Parathyroid adenoma (tissue), 2 donors: ENCODE measurements around the gene ALPL.

Experiments
- H2AFZ ChIP-seq: fragments of 300-600 bp; sonication (generic); one replicate; pipeline ENCODE4 v1.7.0; 2017; ENCODE audit warnings: antibody characterized with exemption, mild to moderate bottlenecking
- H3K27ac ChIP-seq: fragments of 300-600 bp; sonication (generic); one replicate; pipeline ENCODE4 v1.7.0; 2017
- H3K27me3 ChIP-seq: fragments of 300-600 bp; sonication (generic); one replicate; pipeline ENCODE4 v1.7.0; 2017; ENCODE audit warnings: low read length; ENCODE audit not compliant: control insufficient read depth, insufficient read depth
- H3K36me3 ChIP-seq: fragments of 300-600 bp; sonication (generic); one replicate; pipeline ENCODE4 v1.7.0; 2017; ENCODE audit warnings: low read length; ENCODE audit not compliant: control insufficient read depth, insufficient read depth
- H3K4me1 ChIP-seq: fragments of 300-600 bp; sonication (generic); one replicate; pipeline ENCODE4 v1.7.0; 2017; ENCODE audit warnings: control low read depth
- H3K4me2 ChIP-seq: fragments of 300-600 bp; sonication (generic); one replicate; pipeline ENCODE4 v1.7.0; 2017; ENCODE audit warnings: low read length
- H3K4me3 ChIP-seq: fragments of 300-600 bp; sonication (generic); one replicate; pipeline ENCODE4 v1.7.0; 2017; ENCODE audit warnings: low read depth, low read length
- H3K79me2 ChIP-seq: fragments of 300-600 bp; sonication (generic); one replicate; pipeline ENCODE4 v1.7.0; 2017; ENCODE audit warnings: control low read depth
- H3K9ac ChIP-seq: fragments of 300-600 bp; sonication (generic); one replicate; pipeline ENCODE4 v1.7.0; 2017; ENCODE audit warnings: mild to moderate bottlenecking
- H3K9me3 ChIP-seq: fragments of 300-600 bp; sonication (generic); one replicate; pipeline ENCODE4 v1.7.0; 2017; ENCODE audit warnings: low read length; ENCODE audit not compliant: control insufficient read depth
- TF ChIP-seq, protein P1 (sequence below): fragments of 300-600 bp; sonication (generic); IDR thresholded peaks from one replicate; pipeline ENCODE4 v1.7.0; 2017; ENCODE audit warnings: antibody characterized with exemption, mild to moderate bottlenecking
- donor health status: primary hyperparathyroidism.

Gene ALPL

DNA sequence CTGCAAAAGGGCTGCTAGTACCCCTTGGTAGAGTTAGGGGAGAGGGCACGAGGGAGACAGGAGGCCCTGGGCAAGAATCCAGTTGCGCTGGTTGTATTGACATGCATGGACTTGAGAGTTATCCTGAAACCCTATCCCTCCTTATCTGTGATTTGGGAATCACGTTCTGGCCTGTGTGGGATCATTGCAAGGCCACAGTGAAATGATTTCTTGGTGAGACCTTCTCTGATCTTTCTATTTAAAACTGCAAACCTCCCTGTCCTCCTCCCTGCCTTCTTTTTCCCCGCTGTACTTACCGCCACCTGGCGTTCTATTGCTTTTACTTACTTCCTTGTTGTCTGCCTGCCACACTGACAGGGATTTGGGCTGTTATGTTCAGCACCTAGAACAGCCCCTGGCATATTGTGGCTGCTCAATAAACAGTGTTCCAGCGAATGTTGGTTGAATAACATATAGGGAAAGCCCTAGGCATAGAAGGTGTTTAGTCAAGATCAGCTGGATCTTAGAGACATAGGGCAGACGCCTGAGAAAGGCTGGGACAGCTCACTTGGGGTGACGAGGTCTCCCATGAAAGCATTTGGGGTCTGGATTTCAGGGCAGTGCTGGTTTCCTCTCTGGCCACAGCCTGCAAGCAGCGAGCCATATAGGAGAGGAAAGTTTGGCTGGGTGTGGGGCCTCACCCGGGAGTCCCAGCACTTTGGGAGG lies 25.6 kb downstream of the ALPL start:
- Histone ChIP-seq H3K36me3 (no peaks in the 10 kb centered on the region), H3K27ac (no peak overlapping the region)
- TF ChIP-seq, protein P1, sequence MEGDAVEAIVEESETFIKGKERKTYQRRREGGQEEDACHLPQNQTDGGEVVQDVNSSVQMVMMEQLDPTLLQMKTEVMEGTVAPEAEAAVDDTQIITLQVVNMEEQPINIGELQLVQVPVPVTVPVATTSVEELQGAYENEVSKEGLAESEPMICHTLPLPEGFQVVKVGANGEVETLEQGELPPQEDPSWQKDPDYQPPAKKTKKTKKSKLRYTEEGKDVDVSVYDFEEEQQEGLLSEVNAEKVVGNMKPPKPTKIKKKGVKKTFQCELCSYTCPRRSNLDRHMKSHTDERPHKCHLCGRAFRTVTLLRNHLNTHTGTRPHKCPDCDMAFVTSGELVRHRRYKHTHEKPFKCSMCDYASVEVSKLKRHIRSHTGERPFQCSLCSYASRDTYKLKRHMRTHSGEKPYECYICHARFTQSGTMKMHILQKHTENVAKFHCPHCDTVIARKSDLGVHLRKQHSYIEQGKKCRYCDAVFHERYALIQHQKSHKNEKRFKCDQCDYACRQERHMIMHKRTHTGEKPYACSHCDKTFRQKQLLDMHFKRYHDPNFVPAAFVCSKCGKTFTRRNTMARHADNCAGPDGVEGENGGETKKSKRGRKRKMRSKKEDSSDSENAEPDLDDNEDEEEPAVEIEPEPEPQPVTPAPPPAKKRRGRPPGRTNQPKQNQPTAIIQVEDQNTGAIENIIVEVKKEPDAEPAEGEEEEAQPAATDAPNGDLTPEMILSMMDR: peak; percentile 46

DNA sequence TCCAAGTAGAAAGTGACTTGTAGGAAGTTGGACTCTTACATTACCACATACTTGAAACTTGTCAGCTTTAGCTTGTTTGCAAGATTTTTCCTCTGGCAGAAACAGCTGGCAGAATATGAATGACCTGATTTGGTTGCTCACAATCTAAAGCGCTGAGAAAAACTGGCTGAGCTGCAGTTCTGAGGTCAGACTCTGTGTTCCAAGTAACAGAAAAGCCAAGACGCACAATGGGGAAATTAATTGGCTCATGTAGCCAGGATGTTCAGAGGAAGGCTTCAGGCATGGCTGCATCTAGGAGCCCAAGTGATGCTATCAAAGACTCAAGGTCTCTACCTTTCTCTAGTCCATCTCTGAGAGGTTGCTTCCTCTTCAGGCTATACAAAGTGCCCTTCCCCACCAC lies 27.0 kb downstream of the ALPL start:
- H3K27me3 ChIP-seq: no peaks in the 10 kb centered on the region
- no peaks in the 10 kb centered on the region for H3K79me2 ChIP-seq
- no peak overlapping the region for H3K9ac ChIP-seq
- H3K36me3 ChIP-seq: no peaks in the 10 kb centered on the region
- H3K27ac ChIP-seq: no peak overlapping the region
- no peak overlapping the region for H3K4me3 ChIP-seq
- no peaks in the 10 kb centered on the region for H3K9me3 ChIP-seq
- no peak overlapping the region for H2AFZ ChIP-seq
- H3K4me2 ChIP-seq: no peak overlapping the region
- TF ChIP-seq, protein P1: no peak
- no peaks in the 10 kb centered on the region for H3K4me1 ChIP-seq

More for the DNA sequence above, 25.6 kb downstream of the ALPL start:
- Histone ChIP-seq H3K9ac (no peak overlapping the region), H2AFZ (no peak overlapping the region), H3K9me3 (no peaks in the 10 kb centered on the region), H3K79me2 (no peaks in the 10 kb centered on the region), H3K27me3 (no peaks in the 10 kb centered on the region), H3K4me1 (no peaks in the 10 kb centered on the region), H3K4me2 (no peak overlapping the region), H3K4me3 (no peak overlapping the region)

DNA sequence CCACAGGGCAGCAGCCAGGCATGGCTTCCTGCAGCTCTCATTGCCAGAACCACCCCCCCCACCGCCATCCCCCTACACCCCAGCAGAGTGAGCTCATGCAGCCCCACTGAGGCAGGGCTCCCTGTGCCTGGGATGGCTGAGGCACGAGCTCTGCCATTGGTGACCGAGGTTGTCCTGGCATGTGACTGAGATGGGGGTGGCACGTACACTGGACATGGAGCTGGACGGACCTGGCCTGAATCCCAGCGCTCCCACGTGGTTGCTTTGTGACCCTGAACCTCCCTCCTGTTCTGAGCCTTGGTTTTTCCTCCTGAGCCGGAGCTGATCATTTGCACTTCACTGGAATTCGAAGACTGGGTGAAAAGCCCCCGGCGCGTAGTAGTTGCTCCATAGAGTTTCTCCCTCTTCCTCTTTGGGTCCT lies 28.3 kb downstream of the ALPL start:
- TF ChIP-seq, protein P1: no peak
- Histone ChIP-seq H3K79me2 (no peaks in the 10 kb centered on the region), H3K27ac (peak overlapping the region; percentile 47), H3K4me1 (no peaks in the 10 kb centered on the region), H3K36me3 (no peaks in the 10 kb centered on the region), H3K4me3 (no peak overlapping the region), H2AFZ (no peak overlapping the region), H3K27me3 (no peaks in the 10 kb centered on the region), H3K9me3 (no peaks in the 10 kb centered on the region), H3K4me2 (no peak overlapping the region), H3K9ac (no peak overlapping the region)

DNA sequence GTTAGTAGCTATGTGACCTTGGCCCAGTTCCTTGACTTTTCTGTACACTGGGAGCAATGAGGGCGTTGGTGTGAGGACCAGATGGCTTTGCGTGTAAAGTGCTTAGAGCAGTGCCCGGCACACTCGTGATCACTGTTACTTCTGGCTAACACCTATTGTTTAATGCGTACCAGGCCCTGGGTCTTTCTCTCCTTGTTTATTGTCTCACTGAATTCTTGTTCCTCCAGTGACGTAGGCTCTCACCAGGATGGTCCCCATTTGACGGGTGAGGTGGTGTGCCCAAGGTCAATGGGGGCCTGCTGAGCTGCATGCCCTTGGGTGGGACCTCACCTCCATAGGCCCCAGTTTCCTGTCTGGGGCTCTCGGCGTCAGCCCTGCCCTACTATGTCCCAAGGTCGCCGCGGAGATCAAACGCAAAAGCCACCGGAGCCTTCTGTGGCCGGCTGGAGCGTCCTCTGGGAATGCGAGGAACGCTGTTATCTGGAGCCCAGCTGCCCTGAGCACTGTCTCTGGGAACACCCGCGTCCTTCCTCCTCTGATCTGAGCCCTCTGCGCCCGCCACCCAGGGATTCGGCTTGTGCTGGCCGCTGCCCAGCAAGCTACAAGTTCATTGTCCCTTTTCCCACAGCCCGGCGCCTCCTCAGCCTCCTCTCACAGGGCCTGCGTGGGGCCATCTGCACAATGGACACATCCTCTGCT lies 28.9 kb downstream of the ALPL start:
- H3K27me3 ChIP-seq: no peaks in the 10 kb centered on the region
- H2AFZ ChIP-seq: no peak overlapping the region
- H3K36me3 ChIP-seq: no peaks in the 10 kb centered on the region
- no peak overlapping the region for H3K4me3 ChIP-seq
- H3K4me2 ChIP-seq: no peak overlapping the region
- H3K27ac ChIP-seq: peak overlapping the region; percentile 47
- H3K79me2 ChIP-seq: no peaks in the 10 kb centered on the region
- H3K4me1 ChIP-seq: no peaks in the 10 kb centered on the region
- TF ChIP-seq, protein P1: no peak
- H3K9ac ChIP-seq: no peak overlapping the region
- H3K9me3 ChIP-seq: no peaks in the 10 kb centered on the region
